Activated CD4-positive, alpha-beta T cell treated with anti-CD3 and anti-CD28 coated beads, Interleukin-2, amount 50 U/mL, for 4 hours (primary cell): ENCODE data around the gene KCNJ3.
"Not testable (repeated sequence)": the region's sequence is repeated elsewhere in the genome, so short reads cannot be mapped to it uniquely, and the experiment has no call there.

ENCODE experiments used
- DNase-seq, 2 experiments: peaks; one replicate each; pipeline ENCODE4 v3.0.0-alpha.2; 2020

The KCNJ3 gene

DNA sequence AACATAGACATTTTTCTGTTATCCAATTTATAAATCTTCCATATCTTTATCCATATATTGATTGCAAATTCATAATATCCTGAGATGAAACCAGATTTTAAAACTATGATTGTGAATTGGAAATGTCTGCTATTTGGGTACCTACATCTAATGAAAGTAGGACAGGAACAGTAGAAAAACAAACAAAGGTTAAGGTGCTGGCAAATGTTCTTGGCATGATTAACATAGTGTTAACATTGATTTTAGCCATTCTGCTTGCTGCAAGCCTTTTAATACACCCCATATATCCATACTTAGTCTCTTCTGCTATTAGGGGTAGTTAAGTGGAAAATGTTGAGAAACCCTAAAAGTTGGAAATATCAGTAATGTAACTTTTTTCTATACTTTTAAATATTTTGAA, 152.0 kb downstream of the KCNJ3 start:
- no peak for DNase-seq

DNA sequence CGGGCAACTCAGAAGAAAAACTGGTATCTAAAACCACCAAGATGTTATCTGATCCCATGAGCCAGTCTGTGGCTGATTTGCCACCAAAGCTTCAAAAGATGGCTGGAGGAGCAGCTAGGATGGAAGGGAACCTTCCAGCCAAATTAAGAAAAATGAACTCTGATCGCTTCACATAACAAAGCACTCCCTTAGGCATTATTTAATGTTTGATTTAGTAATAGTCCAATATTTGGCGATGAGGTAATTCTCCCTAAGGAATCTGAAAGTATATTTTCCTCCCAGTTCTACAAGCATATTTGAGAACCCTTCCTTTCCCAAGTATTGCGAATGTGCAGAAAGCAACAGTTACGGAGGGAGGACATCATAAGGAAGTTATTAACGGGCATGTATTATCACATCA, 156.6 kb downstream of the KCNJ3 start:
- no peak for DNase-seq

DNA sequence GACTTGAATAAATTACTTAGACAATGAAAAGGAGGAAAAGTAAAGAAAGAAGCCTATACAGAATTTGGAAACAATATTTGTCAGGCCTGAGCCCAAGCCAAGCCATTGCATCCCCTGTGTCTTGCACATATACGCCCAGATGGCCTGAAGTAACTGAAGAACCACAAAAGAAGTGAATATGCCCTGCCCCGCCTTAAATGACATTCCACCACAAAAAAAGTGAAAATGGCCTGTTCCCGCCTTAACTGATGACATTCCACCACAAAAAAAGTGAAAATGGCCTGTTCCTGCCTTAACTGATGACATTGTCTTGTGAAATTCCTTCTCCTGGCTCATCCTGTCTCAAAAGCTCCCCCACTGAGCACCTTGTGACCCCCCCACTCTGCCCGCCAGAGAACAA, 168.7 kb downstream of the KCNJ3 start:
- not testable (repeated sequence) for DNase-seq

DNA sequence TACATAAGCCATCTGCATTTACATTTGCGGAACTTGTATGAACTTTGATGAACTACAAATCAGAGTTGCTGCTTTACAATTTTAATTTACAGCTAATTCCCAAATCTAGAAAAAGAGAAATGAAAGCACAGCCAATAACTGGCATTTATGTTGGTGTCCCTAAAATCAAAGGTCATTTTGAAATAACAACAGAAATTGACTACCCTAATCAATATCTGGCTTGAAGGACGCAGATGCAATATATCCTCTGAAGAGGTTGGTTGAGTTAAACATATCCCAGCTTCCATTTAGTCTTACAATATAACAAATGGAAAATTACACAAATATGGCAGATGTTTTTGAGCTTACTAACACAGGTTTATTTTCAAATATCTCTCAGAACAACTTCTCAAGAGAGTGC, 177.5 kb downstream of the KCNJ3 start:
- no peak for DNase-seq

DNA sequence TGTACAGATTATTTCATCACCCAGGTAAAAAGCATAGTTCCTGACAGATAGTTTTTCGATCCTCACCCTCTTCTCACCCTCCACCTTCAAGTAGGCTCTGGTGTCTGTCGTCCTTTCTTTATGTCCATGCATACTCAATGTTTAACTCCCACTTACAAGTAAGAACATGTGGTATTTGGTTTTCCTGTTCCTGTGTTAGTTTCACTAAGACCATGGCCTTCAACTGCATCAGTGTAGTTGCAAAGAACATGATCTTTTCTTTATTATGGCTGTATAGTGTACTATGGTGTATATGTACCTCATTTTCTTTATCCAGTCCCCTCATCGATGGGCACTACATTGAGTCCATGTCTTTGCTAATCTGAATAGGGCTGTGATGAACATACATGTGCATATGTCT, 184.2 kb downstream of the KCNJ3 start:
- DNase-seq = no peak

DNA sequence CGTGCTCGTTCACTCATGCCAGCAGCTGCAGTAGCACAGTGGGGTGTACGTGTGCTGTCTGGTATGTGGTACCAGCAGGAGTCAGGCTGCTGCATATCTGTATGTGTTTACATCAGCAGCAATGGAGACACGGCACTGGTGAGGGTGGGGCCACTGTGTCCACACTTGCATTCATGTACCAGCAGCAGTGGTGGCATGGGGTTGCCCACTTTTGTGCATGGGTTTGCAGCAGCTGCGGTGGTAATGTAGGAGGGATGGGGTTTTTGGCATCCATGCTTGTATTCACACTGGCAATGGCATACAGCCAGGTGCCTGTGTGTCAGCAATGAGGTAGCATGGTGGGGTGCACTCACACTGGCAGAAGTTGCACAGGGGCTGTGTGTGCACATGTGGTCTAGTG, 187.8 kb downstream of the KCNJ3 start:
- DNase-seq = no peak

DNA sequence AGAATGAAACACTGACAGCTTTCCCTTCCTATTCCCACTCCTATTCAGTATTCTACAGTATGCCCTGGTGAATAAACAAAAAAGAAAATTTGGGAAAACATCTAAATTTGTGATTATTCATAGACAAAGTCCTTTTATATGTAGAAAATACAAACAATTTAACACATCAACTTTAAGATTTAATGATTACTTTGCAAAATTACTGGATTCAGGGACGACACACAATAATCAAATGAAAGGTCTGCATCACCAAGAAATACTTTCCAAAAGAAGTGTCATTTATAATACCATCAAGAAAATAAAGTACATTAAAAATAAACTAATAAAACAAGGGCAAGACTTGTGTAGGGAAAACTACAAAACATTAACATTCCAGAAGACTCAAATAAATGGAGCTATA, 199.8 kb downstream of the KCNJ3 start:
- no peak for DNase-seq

DNA sequence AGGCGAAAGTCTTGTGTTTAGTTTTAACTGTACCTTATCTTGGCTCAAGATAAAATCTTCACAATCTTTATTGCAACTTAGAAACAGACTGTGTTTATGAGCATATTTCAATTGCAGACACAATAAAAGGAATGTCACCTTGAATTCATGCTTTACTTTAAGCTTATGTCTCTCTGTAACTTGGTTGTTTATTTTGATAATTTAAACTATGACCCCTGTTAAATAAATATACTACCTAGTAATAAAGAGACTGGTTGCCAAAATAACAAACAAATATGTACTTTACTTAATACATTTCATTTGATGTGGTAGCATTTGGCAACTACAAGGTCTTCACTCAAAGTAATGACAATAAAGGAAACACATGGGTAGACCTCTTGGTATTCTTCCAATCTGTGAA, 202.6 kb downstream of the KCNJ3 start:
- DNase-seq = no peak
